ENCODE data around the gene UBA1.

The UBA1 gene

GRCh38 chrX:47212381-47213293 lies 19.0 kb downstream of the UBA1 start:
- DNase-seq (ENCODE audit: low spot score): no peak

GRCh38 chrX:47214435-47215077 lies 20.9 kb downstream of the UBA1 start:
- DNase-seq (ENCODE audit: low spot score): no peak

- no peak for DNase-seq (ENCODE audit: low spot score)
These were observed 21.8 kb downstream of the UBA1 start for GRCh38 chrX:47215291-47215900.

GRCh38 chrX:47216393-47216925 lies 22.8 kb downstream of the UBA1 start:
- no peak for DNase-seq (ENCODE audit: low spot score)

GRCh38 chrX:47217121-47217851 lies 23.7 kb downstream of the UBA1 start:
- peak; percentile 6 for DNase-seq (ENCODE audit: low spot score)

- DNase-seq (ENCODE audit: low spot score): peak; percentile 88
These were observed 24.2 kb downstream of the UBA1 start for GRCh38 chrX:47217852-47218279.

- peak; percentile 77 for DNase-seq (ENCODE audit: low spot score)
These were observed 24.8 kb downstream of the UBA1 start, which contains the start of gene CDK16 for GRCh38 chrX:47218280-47218919. Gene CDK16, plus strand, starts transcription at chrX:47218681. Its CDS starts 4,877 bp downstream, at chrX:47223558.

- DNase-seq (ENCODE audit: low spot score): peak; percentile 31
These were observed 25.5 kb downstream of the UBA1 start for GRCh38 chrX:47218920-47219815.

GRCh38 chrX:47221756-47222155 lies 28.1 kb downstream of the UBA1 start:
- no peak for DNase-seq (ENCODE audit: low spot score)

- DNase-seq (ENCODE audit: low spot score): no peak
These were observed 29.2 kb downstream of the UBA1 start for GRCh38 chrX:47222751-47223350.

GRCh38 chrX:47223476-47224250 lies 30.0 kb downstream of the UBA1 start:
- DNase-seq (ENCODE audit: low spot score): no peak

GRCh38 chrX:47224266-47224895 lies 30.8 kb downstream of the UBA1 start:
- no peak for DNase-seq (ENCODE audit: low spot score)

GRCh38 chrX:47224896-47225290 lies 31.3 kb downstream of the UBA1 start:
- DNase-seq (ENCODE audit: low spot score): no peak

GRCh38 chrX:47226071-47226470 lies 32.4 kb downstream of the UBA1 start:
- no peak for DNase-seq (ENCODE audit: low spot score)

- no peak for DNase-seq (ENCODE audit: low spot score)
These were observed 33.1 kb downstream of the UBA1 start for GRCh38 chrX:47226531-47227333.

GRCh38 chrX:47227334-47227583 lies 33.6 kb downstream of the UBA1 start:
- DNase-seq (ENCODE audit: low spot score): no peak

GRCh38 chrX:47228550-47229270 lies 35.1 kb downstream of the UBA1 start:
- DNase-seq (ENCODE audit: low spot score): no peak
